ENCODE data around the gene TRIM14.

Gene TRIM14

DNA sequence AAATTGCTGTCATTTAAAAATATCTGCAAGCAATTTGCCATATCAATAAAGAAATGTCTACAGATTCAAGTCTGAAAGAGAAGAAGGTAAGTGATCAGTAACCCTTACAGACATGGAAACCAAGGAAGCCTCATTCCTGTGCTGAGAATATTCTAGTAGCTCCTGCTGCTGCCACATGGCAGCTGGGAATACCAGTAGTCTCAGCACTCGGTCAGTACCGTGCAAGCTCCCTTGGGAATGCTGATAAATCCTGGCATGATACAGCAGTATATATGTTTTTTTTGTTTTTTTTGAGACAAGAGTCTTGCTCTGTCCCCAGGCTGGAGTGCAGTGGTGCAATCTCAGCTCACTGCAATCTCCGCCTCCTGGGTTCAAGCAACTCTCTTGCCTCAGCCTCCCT is 34.6 kb downstream of the TRIM14 start:
- no peaks in the 10 kb centered on the region for H3K79me2 ChIP-seq (ENCODE audit: insufficient read depth, low read length)
- no peak overlapping the region for H3K4me2 ChIP-seq (ENCODE audit: low read depth, low read length, poor library complexity, severe bottlenecking)
- H2AFZ ChIP-seq (ENCODE audit: low read length): no peak overlapping the region
- H3K9me3 ChIP-seq (ENCODE audit: insufficient read depth, low read depth, low read length): no peaks in the 10 kb centered on the region
- peaks cover 55% of the 10 kb centered on the region for H3K36me3 ChIP-seq (ENCODE audit: insufficient read depth, low read length)
- no peak for TF ChIP-seq EZH2phosphoT487 (IDR thresholded peaks at IDR 0.05; ENCODE audit: borderline replicate concordance)
- TF ChIP-seq, protein P1, sequence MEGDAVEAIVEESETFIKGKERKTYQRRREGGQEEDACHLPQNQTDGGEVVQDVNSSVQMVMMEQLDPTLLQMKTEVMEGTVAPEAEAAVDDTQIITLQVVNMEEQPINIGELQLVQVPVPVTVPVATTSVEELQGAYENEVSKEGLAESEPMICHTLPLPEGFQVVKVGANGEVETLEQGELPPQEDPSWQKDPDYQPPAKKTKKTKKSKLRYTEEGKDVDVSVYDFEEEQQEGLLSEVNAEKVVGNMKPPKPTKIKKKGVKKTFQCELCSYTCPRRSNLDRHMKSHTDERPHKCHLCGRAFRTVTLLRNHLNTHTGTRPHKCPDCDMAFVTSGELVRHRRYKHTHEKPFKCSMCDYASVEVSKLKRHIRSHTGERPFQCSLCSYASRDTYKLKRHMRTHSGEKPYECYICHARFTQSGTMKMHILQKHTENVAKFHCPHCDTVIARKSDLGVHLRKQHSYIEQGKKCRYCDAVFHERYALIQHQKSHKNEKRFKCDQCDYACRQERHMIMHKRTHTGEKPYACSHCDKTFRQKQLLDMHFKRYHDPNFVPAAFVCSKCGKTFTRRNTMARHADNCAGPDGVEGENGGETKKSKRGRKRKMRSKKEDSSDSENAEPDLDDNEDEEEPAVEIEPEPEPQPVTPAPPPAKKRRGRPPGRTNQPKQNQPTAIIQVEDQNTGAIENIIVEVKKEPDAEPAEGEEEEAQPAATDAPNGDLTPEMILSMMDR (conservative IDR thresholded peaks at IDR 0.05; ENCODE audit: low read length): no peak
- no peaks in the 10 kb centered on the region for H3K9me2 ChIP-seq (replicated peaks; ENCODE audit: low read depth, low read length)
- no peak overlapping the region for H3K4me3 ChIP-seq (ENCODE audit: low read length, poor library complexity, severe bottlenecking)
- no peaks in the 10 kb centered on the region for H4K20me1 ChIP-seq (ENCODE audit: insufficient read depth, low read length, poor library complexity, severe bottlenecking)
- no peak overlapping the region for H3K9ac ChIP-seq (ENCODE audit: low read depth, low read length, poor library complexity, severe bottlenecking)
- H3F3A ChIP-seq (ENCODE audit: low read depth): no peaks in the 10 kb centered on the region
- H3K27me3 ChIP-seq (ENCODE audit: insufficient read depth, low read length, poor library complexity, severe bottlenecking): no peaks in the 10 kb centered on the region
- no peaks in the 10 kb centered on the region for H3K4me1 ChIP-seq (ENCODE audit: insufficient read depth, low read length, poor library complexity, severe bottlenecking)

DNA sequence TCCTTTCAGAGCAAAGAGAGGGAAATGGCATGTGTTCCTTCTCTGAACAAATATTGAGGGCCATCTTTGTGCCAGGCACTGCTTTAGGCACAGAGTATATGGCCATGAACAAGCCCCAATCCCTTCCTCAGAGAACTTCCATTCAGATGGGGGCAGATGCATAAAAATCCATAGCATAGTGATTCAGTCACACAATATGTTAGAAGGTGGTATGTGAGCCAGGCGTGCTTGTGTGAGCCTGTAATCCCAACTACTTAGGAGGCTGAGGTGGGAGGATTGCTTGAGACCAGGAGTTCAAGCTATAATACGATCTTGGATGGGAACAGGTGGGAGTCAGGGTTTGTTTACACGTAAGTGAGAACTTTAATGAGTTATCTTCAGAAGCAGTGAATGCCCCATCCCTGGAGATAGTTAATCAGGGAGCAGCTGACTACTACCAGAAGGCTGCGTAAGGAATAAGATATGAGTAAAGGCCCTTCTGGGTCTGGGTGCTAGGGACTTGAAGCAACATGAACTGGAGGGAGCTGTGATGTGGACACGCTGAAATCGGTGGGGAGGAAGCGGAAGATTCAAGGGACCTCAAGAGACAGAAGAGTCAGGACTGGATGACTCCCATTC is 35.3 kb downstream of the TRIM14 start:
- no peaks in the 10 kb centered on the region for H3K9me3 ChIP-seq (ENCODE audit: insufficient read depth, low read depth, low read length)
- TF ChIP-seq EZH2phosphoT487 (IDR thresholded peaks at IDR 0.05; ENCODE audit: borderline replicate concordance): no peak
- TF ChIP-seq, protein P1 (conservative IDR thresholded peaks at IDR 0.05; ENCODE audit: low read length): no peak
- no peak overlapping the region for H3K4me3 ChIP-seq (ENCODE audit: low read length, poor library complexity, severe bottlenecking)
- no peaks in the 10 kb centered on the region for H3K9me2 ChIP-seq (replicated peaks; ENCODE audit: low read depth, low read length)
- no peaks in the 10 kb centered on the region for H4K20me1 ChIP-seq (ENCODE audit: insufficient read depth, low read length, poor library complexity, severe bottlenecking)
- no peaks in the 10 kb centered on the region for H3F3A ChIP-seq (ENCODE audit: low read depth)
- peaks cover 55% of the 10 kb centered on the region for H3K36me3 ChIP-seq (ENCODE audit: insufficient read depth, low read length)
- no peak overlapping the region for H3K4me2 ChIP-seq (ENCODE audit: low read depth, low read length, poor library complexity, severe bottlenecking)
- no peaks in the 10 kb centered on the region for H3K79me2 ChIP-seq (ENCODE audit: insufficient read depth, low read length)
- no peak overlapping the region for H2AFZ ChIP-seq (ENCODE audit: low read length)
- no peaks in the 10 kb centered on the region for H3K4me1 ChIP-seq (ENCODE audit: insufficient read depth, low read length, poor library complexity, severe bottlenecking)
- H3K27me3 ChIP-seq (ENCODE audit: insufficient read depth, low read length, poor library complexity, severe bottlenecking): no peaks in the 10 kb centered on the region
- H3K9ac ChIP-seq (ENCODE audit: low read depth, low read length, poor library complexity, severe bottlenecking): no peak overlapping the region

DNA sequence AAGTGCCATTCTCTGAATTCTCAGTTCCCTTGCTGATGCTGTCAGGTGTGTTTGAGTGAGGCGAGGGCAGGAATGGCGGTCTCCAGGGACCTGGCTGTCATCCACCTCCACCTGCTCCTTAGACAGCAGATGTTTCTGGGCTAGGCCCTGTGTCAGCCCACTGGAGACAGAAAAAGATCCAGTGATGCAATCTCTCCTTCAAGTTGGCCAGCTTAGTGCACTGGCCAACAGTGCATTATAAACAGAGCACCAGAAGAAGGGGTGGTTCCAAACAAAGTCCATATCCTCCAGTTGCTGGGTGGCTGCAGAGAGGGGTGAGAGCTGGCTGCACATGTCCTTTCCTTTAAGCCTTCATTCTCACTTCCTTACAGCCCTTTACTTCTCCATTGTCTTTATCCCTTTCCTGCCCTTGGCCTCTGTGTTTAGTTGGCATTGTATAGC is 35.9 kb downstream of the TRIM14 start:
- H3K4me1 ChIP-seq (ENCODE audit: insufficient read depth, low read length, poor library complexity, severe bottlenecking): no peaks in the 10 kb centered on the region
- H3F3A ChIP-seq (ENCODE audit: low read depth): no peaks in the 10 kb centered on the region
- H3K9ac ChIP-seq (ENCODE audit: low read depth, low read length, poor library complexity, severe bottlenecking): no peak overlapping the region
- H3K4me2 ChIP-seq (ENCODE audit: low read depth, low read length, poor library complexity, severe bottlenecking): no peak overlapping the region
- no peak overlapping the region for H3K4me3 ChIP-seq (ENCODE audit: low read length, poor library complexity, severe bottlenecking)
- H2AFZ ChIP-seq (ENCODE audit: low read length): no peak overlapping the region
- H3K36me3 ChIP-seq (ENCODE audit: insufficient read depth, low read length): peaks cover 58% of the 10 kb centered on the region; the same call in 1 of the 2 replicates
- H3K9me3 ChIP-seq (ENCODE audit: insufficient read depth, low read depth, low read length): no peaks in the 10 kb centered on the region
- H3K9me2 ChIP-seq (replicated peaks; ENCODE audit: low read depth, low read length): no peaks in the 10 kb centered on the region
- H3K27me3 ChIP-seq (ENCODE audit: insufficient read depth, low read length, poor library complexity, severe bottlenecking): no peaks in the 10 kb centered on the region
- H4K20me1 ChIP-seq (ENCODE audit: insufficient read depth, low read length, poor library complexity, severe bottlenecking): no peaks in the 10 kb centered on the region
- H3K79me2 ChIP-seq (ENCODE audit: insufficient read depth, low read length): no peaks in the 10 kb centered on the region
- TF ChIP-seq EZH2phosphoT487 (IDR thresholded peaks at IDR 0.05; ENCODE audit: borderline replicate concordance): no peak
- TF ChIP-seq, protein P1 (conservative IDR thresholded peaks at IDR 0.05; ENCODE audit: low read length): no peak
